NCI-H2227 (cell line): ENCODE data around the gene ZBTB48.

Experiments used
- DNase-seq: peaks from one replicate; lab custom pipeline; 2025; ENCODE audit not compliant: unreplicated experiment; lab: John Stamatoyannopoulos, UW

Gene ZBTB48

DNA sequence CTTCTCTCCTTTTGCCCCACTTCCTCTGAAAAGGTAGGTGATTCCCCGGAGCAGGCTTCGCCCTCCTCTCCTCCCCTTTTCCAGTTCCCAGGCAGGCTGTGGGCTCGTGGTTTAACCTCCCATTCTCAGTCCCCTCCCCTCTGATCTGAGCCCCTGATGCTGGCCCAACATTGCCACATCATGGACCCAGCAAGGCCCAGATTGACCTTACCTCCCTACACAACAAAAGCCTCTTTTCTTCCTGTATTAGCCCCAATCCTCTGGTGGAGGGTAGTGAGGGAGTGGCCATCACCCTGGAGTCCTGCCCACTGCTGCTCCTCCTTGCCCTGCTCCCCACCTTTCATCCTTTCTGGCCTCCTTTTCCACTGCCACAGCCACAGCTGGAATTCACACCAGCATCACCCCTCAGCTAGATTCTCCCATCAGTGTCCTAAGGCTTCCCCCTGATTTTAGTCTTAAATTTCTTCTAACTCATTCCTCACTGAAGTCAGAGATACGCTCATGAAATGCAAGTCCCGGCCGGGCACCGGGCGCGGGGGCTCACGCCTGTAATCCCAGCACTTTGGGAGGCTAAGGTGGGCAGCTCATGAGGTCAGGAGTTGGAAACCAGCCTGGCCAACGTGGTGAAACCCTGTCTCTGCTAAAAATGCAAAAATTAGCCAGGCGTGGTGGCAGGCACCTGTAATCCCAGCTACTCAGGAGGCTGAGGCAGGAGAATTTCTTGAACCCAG lies 7.0 kb upstream of the ZBTB48 start:
- DNase-seq: no peak

DNA sequence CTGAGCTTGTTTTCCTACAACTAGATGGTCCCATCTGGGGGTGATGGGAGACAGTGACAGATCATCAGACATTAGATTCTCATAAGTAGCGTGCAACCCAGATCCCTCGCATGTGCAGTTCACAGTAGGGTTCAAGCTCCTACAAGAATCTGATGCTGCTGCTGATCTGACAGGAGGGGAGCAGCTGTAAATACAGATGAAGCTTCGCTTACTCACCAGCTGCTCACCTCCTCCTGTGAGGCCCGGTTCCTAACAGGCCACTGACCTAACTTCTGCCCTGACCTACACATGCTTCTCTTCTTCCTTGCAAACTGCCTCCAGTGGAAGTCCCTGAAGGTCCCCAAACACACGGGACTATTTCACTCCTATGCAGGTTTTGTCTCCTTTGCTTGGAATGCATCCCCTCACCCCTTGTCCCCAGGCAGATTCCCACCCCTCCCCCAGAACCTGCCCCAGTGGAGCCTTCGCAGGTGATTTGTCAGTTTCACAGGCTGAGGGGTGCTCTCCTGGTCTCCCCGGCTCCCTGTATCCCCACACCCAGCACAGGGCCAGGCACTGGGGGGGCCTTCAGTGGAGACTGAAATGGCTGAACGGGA lies 5.7 kb upstream of the ZBTB48 start:
- DNase-seq: no peak

DNA sequence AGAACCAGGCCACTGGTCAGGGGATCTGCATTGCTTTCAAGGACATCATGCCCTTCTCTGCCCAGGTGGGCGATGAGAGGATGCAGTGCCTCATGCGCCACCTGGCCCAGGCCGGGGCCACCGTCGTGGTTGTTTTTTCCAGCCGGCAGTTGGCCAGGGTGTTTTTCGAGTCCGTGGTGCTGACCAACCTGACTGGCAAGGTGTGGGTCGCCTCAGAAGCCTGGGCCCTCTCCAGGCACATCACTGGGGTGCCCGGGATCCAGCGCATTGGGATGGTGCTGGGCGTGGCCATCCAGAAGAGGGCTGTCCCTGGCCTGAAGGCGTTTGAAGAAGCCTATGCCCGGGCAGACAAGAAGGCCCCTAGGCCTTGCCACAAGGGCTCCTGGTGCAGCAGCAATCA lies 5.0 kb upstream of the ZBTB48 start:
- no peak for DNase-seq

DNA sequence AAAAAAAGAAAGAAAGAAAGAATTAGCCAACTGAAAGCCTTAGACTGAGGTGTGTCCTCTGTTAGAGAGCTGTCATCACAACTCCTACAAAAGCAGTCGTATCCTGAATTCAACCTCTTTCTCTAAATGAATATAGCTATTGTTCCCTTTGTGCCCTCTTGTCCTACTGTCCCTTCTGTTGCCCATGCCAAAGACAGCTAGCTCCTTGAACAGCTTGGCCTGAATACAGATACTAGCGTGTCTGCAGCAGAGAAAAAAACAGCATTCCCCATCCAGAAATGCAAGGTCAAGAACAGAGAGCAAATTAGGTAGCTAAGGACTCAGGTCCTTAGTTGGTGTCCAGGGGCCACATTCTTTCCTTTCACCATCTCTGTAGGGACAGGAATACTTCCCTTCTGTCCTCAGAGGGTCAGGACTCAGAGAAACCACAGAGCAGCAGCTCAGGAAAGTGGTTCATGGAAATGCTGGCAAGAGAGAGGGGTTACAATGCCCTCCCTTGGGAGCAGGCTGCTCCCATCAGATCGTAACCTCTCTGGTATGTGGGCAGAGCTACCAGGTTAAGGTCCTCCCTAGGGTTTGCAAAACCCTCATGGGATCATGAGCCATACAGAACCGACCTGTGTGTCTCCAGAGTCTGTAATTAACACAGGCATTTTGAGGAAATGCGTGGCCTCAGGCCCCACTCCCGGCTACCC lies 1.8 kb upstream of the ZBTB48 start:
- no peak for DNase-seq

DNA sequence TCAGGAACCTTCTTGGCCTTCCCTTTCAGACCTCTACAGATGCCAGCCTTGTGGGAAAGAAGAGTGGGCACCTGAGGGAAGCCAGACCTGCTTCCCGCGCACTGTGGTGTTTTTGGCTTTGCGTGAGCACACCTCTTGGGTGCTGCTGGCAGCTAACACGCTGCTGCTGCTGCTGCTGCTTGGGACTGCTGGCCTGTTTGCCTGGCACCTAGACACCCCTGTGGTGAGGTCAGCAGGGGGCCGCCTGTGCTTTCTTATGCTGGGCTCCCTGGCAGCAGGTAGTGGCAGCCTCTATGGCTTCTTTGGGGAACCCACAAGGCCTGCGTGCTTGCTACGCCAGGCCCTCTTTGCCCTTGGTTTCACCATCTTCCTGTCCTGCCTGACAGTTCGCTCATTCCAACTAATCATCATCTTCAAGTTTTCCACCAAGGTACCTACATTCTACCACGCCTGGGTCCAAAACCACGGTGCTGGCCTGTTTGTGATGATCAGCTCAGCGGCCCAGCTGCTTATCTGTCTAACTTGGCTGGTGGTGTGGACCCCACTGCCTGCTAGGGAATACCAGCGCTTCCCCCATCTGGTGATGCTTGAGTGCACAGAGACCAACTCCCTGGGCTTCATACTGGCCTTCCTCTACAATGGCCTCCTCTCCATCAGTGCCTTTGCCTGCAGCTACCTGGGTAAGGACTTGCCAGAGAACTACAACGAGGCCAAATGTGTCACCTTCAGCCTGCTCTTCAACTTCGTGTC lies 995 bp upstream of the ZBTB48 start:
- DNase-seq: no peak

DNA sequence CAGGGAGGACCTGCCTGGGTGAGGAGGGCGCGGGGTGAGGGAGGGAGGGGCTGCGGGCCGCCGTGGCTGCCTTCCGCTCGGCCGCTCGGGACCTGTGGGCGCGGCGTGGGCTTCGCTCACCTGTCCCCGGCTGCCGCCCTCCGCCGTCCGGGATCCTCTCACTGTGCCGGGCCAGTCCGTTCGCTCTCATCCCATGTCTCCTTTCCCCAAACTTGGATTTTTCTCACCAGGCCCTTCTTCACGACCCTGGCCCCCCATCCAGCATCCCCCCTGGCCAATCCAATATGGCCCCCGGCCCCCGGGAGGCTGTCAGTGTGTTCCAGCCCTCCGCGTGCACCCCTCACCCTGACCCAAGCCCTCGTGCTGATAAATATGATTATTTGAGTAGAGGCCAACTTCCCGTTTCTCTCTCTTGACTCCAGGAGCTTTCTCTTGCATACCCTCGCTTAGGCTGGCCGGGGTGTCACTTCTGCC lies 362 bp downstream of the ZBTB48 start:
- DNase-seq: no peak

DNA sequence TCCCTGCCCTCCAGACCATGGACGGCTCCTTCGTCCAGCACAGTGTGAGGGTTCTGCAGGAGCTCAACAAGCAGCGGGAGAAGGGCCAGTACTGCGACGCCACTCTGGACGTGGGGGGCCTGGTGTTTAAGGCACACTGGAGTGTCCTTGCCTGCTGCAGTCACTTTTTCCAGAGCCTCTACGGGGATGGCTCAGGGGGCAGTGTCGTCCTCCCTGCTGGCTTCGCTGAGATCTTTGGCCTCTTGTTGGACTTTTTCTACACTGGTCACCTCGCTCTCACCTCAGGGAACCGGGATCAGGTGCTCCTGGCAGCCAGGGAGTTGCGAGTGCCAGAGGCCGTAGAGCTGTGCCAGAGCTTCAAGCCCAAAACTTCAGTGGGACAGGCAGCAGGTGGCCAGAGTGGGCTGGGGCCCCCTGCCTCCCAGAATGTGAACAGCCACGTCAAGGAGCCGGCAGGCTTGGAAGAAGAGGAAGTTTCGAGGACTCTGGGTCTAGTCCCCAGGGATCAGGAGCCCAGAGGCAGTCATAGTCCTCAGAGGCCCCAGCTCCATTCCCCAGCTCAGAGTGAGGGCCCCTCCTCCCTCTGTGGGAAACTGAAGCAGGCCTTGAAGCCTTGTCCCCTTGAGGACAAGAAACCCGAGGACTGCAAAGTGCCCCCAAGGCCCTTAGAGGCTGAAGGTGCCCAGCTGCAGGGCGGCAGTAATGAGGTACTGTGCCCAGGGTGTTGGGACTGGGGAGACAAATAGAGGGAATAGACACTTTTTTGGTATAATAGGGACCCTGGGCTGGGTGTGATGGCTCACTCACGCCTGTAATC lies 1.0 kb downstream of the ZBTB48 start:
- no peak for DNase-seq

DNA sequence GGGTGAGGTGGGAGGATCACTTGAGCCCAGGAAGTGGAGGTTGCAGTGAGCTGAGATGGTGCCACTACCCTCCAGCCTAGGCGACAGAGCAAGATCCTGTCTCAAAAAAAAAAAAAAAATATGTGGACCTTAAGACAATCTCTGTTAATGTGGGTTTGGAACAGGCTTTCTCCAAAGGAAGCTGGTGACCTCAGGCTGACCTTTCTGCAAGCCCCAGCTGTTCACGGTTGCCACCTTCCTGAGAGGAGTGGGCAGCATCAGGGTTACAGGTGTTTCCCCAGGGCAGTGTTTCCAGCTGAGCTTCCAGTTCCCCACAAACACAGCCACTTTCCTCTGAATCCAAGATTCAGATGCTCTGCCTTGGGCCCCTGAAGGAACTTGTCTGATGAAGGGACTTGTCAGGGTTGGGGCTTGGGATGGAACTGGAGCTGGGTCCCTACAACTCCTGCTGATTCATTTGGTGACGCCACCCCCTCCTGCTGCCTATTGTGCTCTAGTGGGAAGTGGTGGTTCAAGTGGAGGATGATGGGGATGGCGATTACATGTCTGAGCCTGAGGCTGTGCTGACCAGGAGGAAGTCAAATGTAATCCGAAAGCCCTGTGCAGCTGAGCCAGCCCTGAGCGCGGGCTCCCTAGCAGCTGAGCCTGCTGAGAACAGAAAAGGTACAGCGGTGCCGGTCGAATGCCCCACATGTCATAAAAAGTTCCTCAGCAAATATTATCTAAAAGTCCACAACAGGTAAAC lies 1.9 kb downstream of the ZBTB48 start:
- DNase-seq: peak; percentile 23

DNA sequence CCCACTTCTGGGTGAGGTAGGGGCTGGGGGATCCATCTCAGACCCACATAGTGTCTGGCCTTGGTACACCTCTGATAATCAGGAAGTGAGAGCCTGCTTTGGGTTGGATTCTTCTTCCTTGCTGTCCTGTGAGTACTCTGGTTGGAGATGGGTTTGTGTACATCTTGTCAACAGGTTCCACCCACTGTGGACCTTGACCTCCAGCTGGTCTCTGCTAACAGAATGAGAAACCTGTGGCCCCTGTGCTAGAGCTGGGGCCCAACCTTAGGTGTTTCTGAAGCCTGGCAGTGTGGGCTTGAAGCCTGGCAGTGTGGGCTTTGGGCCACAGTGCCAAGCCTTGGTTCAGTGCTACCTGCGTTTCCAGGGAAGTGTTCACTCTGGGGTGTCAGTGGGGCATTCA lies 2.6 kb downstream of the ZBTB48 start:
- DNase-seq: no peak

DNA sequence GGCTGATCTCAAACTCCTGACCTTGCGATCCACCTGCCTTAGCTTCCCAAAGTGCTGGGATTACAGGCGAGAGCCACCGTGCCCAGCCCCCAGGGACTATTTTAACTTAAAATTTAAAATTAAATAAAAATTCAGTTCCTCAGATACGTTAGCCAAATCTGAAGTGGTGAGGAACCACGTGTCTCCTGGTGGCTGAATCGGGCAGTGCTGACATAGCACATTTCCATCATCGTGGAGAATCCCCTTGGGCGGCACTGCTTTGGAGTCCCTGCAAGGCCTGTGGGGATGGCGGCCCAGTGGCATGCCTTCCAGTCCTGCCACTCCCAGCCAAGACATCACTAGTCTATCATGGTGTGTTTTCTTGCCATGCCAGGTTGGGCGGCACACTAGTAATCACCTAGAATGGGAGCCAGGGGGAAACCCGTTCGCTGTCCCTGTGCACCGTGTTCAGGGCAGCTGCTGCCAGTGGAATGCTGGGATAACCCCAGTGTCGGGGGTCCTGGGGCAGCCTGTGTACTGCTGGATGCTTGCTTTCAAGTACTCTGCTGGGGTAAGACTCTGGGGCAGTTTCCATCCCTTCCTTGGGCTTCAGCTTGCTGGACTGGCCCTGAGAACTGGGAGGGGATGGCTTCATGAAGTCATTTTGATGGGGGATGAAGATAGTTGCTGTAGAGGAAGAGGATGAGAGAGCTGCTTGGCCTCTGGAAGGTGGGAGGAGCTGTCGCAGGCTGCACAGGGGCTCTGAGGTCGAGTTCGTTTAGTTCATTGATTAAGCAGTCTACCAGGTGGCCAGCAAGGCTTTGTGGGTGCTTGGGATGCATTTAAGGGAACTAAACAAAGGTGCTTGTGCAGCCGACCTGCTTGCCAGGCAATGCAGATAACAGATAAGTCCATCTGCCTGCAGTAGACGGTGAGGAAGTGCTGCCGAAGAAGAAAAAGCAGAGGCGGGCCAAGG lies 4.6 kb downstream of the ZBTB48 start:
- DNase-seq: no peak

DNA sequence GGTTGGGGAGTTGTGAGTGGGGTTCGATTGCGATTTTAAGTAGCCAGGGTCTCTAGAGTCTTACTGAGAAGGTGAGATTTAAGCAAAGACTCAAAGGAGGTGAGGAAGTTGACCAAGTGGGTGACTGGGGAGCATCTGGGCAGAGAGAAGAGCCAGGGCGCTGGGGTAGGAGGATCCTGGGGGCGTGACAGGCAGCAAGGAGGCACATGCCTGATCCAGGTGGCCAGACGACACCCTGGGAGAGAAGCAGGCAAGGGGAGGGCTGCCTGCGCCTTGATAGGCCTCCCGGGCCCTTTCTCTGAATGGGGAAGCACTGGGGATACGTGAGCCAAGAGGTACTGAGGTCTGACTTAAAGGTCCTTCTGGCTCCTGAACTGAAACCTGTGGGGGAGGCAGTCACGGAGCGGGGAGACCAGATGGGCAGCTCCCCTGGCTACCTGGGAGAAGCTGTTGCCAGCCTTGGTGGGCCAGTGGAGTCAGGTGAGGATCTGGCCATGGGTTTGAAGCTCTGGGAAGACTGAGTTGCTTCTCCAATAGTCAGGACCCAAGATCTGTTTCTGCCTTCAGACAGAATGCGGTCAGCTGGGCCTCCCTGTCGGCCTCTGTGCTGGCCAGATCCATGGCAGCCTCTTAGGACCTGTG lies 5.4 kb downstream of the ZBTB48 start:
- DNase-seq: no peak

DNA sequence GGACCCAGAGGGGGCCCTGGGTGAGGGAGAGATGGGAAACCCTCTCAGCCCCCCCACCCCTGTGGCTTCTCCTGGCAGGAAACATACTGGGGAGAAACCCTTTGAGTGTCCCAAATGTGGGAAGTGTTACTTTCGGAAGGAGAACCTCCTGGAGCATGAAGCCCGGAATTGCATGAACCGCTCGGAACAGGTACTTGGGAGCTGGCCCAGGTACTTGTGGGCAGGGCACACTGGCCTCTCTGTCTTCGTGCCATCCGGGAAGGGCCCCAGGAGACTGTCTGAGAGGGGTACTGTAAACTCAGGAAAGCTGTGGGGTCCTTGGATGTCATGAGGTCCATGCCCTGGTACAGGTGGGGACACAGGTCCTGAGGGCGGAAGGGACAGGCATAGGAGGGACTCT lies 6.0 kb downstream of the ZBTB48 start:
- DNase-seq: no peak

DNA sequence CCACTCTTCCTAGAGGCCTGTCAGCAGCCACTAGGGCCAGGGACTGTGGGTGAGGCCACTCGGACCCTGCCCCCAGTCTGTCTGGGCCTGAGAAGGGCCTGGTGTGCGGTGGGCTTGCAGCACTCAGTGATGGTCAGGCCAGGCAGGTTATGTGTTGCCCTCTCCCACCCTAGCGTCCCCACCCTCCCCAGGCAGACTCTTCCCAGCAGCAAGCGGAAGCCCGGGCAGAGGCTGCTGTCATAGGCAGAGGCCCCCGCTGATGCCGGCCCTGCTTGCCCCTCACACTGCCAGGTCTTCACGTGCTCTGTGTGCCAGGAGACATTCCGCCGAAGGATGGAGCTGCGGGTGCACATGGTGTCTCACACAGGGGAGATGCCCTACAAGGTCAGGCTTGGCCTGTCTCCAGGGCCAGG lies 6.6 kb downstream of the ZBTB48 start:
- DNase-seq: no peak

DNA sequence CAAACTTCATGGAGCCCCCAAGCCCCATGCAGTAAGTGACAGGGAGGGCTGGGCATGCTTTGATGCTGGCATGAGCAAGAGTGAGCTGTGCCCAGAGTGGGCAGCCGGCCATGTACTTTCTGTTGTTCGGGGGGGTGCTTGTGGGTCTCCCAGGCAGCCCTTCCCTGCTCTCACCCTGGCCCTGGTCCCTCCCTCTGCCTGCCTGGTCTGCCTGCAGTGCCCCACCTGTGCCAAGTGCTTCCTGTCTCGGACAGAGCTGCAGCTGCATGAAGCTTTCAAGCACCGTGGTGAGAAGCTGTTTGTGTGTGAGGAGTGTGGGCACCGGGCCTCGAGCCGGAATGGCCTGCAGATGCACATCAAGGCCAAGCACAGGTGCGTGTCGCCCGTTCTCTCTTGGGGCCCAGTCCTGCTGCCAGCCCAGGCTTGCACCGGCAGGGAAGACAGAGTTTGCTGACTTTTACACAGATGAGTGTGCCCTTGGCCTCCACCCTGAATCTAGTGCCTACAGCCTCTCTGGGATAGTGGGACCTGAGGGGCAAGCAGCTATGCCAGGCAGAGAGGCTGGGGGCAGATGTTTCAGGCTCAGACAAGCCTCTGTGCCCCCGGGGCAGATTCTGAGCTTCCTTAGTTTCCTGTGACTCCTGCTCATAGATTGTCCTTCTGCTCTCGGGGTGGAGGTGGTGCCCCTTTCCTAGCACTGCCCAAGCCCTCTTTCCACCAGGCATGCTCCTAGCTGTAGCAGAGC lies 7.6 kb downstream of the ZBTB48 start:
- DNase-seq: no peak

DNA sequence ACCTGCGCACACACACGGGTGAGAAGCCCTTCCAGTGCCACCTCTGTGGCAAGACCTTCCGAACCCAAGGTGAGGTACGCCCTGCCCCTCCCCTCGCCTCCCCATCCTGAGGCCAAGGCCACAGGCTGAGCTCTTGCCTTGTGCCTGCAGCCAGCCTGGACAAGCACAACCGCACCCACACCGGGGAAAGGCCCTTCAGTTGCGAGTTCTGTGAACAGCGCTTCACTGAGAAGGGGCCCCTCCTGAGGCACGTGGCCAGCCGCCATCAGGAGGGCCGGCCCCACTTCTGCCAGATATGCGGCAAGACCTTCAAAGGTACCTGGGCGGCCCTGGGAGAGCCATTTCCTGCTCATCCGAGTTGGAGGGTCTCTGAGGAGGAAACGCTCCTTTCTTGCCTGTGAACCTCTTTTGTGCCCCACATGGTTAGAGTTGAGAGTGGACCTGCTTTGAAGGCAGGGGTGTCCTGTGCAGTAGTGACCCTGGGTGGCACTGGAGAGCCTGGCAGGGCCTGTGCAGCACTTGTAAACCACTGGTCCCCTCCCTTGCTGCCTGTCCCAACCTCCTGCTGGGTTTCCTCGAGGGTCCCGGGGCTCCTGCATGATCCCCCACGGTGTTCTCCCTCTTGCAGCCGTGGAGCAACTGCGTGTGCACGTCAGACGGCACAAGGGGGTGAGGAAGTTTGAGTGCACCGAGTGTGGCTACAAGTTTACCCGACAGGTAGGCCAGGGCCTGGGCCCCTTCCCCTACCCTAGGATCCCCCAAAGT lies 8.5 kb downstream of the ZBTB48 start:
- DNase-seq: no peak

DNA sequence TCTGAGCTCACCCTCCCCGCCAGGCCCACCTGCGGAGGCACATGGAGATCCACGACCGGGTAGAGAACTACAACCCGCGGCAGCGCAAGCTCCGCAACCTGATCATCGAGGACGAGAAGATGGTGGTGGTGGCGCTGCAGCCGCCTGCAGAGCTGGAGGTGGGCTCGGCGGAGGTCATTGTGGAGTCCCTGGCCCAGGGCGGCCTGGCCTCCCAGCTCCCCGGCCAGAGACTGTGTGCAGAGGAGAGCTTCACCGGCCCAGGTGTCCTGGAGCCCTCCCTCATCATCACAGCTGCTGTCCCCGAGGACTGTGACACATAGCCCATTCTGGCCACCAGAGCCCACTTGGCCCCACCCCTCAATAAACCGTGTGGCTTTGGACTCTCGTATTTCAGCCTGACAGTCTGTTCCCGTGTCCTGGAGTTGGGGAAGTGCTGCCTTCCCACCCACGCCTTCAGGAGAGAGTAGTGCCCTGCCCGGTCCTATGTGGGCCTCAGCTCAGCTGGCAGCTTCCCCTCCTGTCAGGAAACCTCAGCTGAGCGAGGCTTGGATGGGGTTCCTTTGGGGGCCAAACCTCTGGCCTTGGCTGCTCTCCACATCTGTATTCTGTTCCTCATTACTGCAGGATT lies 9.2 kb downstream of the ZBTB48 start:
- no peak for DNase-seq

DNA sequence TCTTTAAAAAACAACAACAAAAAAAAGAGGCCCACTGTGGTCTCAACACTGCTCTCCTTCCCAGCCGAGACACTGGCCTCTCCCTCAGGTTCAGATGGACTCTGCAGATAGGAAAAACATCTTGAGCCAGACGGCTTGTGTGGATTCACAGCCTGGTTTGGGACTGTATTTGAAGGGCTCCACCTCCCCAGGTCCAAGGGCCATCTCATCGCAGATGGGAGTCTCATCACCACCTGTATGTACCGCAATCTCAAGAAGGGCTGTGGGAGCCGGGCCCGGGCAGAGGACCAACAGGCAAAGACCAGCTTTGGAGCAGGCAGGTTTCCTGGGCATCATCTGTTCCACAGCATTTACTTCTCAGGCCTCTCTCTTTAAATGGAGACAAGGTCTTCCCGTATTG lies 10.3 kb downstream of the ZBTB48 start:
- DNase-seq: no peak
